GM19372 (cell line): Measurements from ENCODE around the gene C1QTNF5.

Experiments used
- ATAC-seq: cut with Tn5 transposase; IDR thresholded peaks from one replicate; pipeline ENCODE4 v1.9.1; 2021; ENCODE audit warnings: mild to moderate bottlenecking, low read depth, moderate library complexity; ENCODE audit not compliant: unreplicated experiment

Gene C1QTNF5

GRCh38 chr11:119320240-119320775 lies 20.4 kb downstream of the C1QTNF5 start:
- ATAC-seq = no peak

GRCh38 chr11:119319700-119320239 lies 20.9 kb downstream of the C1QTNF5 start:
- no peak for ATAC-seq

GRCh38 chr11:119319136-119319699 lies 21.5 kb downstream of the C1QTNF5 start:
- ATAC-seq = no peak

GRCh38 chr11:119318240-119319135 lies 22.2 kb downstream of the C1QTNF5 start:
- no peak for ATAC-seq

GRCh38 chr11:119317592-119318239 lies 23.0 kb downstream of the C1QTNF5 start:
- ATAC-seq = no peak

GRCh38 chr11:119316729-119317591 lies 23.7 kb downstream of the C1QTNF5 start, which contains the start of gene MCAM:
MCAM (minus strand) TSS chr11:119317130; CDS start chr11:119317101, 29 bp downstream.
- no peak for ATAC-seq

- no peak for ATAC-seq
Measured at GRCh38 chr11:119316016-119316728, 24.5 kb downstream of the C1QTNF5 start.

GRCh38 chr11:119315131-119316015 lies 25.3 kb downstream of the C1QTNF5 start:
- ATAC-seq = no peak

- no peak for ATAC-seq
Measured at GRCh38 chr11:119314726-119315125, 26.0 kb downstream of the C1QTNF5 start.

- no peak for ATAC-seq
Measured at GRCh38 chr11:119310682-119311052, 30.0 kb downstream of the C1QTNF5 start.

- no peak for ATAC-seq
Measured at GRCh38 chr11:119309953-119310681, 30.6 kb downstream of the C1QTNF5 start.

- no peak for ATAC-seq
Measured at GRCh38 chr11:119309411-119309810, 31.3 kb downstream of the C1QTNF5 start.

GRCh38 chr11:119307974-119308373 lies 32.7 kb downstream of the C1QTNF5 start:
- ATAC-seq = no peak

GRCh38 chr11:119307219-119307618 lies 33.5 kb downstream of the C1QTNF5 start:
- no peak for ATAC-seq

- no peak for ATAC-seq
Measured at GRCh38 chr11:119306373-119306890, 34.3 kb downstream of the C1QTNF5 start.

GRCh38 chr11:119305556-119306372 lies 34.9 kb downstream of the C1QTNF5 start:
- no peak for ATAC-seq
